MCF 10A (cell line): ENCODE measurements around the gene AMIGO1. TPM values are rescaled to one million over a fixed set of nuclear protein-coding genes. Genes with fewer than 3 reads are reported as not detected.

Experiments used
- BruUV-seq: library from RNA; stranded (reverse); fragments of 400-500 nt; replicated peaks from 2 replicates; lab custom pipeline; 2021; lab: Mats Ljungman, UMichigan
- CTCF ChIA-PET: fragments of 300-600 bp; sonication (Branson Sonifier 250); formaldehyde crosslinking; extraction: SDS; loops from one replicate; lab custom pipeline; 2021; ENCODE audit warnings: antibody characterized with exemption, inconsistent platforms; lab: Yijun Ruan, JAX
- POLR2A ChIA-PET: fragments of 300-600, 350-650 bp; sonication (Branson Sonifier 250); formaldehyde crosslinking; extraction: SDS; loops from one replicate; lab custom pipeline; 2020; ENCODE audit warnings: antibody characterized with exemption, inconsistent platforms; lab: Yijun Ruan, JAX
- DNase-seq: peaks from one replicate; pipeline ENCODE4 v3.0.0-alpha.2; 2018; ENCODE audit not compliant: unreplicated experiment
- H3K27ac Mint-ChIP-seq: one replicate; pipeline ENCODE4 v1.8.0; 2022; ENCODE audit warnings: mild to moderate bottlenecking, low read depth, mixed read lengths; ENCODE audit not compliant: unreplicated experiment
- H3K27me3 Mint-ChIP-seq: one replicate; pipeline ENCODE4 v1.8.0; 2022; ENCODE audit warnings: mixed read lengths; ENCODE audit not compliant: insufficient read depth, unreplicated experiment
- H3K36me3 Mint-ChIP-seq: one replicate; pipeline ENCODE4 v1.8.0; 2022; ENCODE audit warnings: mild to moderate bottlenecking, moderate library complexity, mixed read lengths; ENCODE audit not compliant: insufficient read depth, unreplicated experiment
- H3K4me1 Mint-ChIP-seq: one replicate; pipeline ENCODE4 v1.8.0; 2022; ENCODE audit warnings: mixed read lengths; ENCODE audit not compliant: insufficient read depth, unreplicated experiment
- H3K4me3 Mint-ChIP-seq: one replicate; pipeline ENCODE4 v1.8.0; 2022; ENCODE audit warnings: mild to moderate bottlenecking, moderate library complexity, mixed read lengths; ENCODE audit not compliant: unreplicated experiment
- H3K9me3 Mint-ChIP-seq: one replicate; pipeline ENCODE4 v1.8.0; 2022; ENCODE audit warnings: mixed read lengths; ENCODE audit not compliant: unreplicated experiment
- CTCF ChIP-seq: fragments of 200-600 bp; IDR thresholded peaks from one replicate; pipeline ENCODE4 v1.8.0; 2022; ENCODE audit warnings: antibody characterized with exemption, mild to moderate bottlenecking; ENCODE audit not compliant: unreplicated experiment
- intact Hi-C: fragments of 100-400 bp; cut with micrococcal nuclease; formaldehyde crosslinking; loops from 2 replicates; pipeline ENCODE4 v1.14.1; 2022
- total RNA-seq: library from RNA; stranded (reverse); gene quantifications from 2 replicates; pipeline ENCODE4 v1.2.3, GENCODE V29; 2022

The AMIGO1 gene
- total RNA-seq, 1 experiment from 2014 or later = 0.21 TPM

- DNase-seq = no peak
- peaks cover 31% of the 10 kb centered on the region for H3K27me3 Mint-ChIP-seq
- POLR2A ChIA-PET = interaction anchor here (0.6 to 2.6 kb wide), 3 partner anchors 11 to 249 kb away, joined by 3 to 14 read pairs (median 6); partner anchors contain the start of gene PSMA5
- no peaks in the 10 kb centered on the region for H3K36me3 Mint-ChIP-seq
- no peaks in the 10 kb centered on the region for H3K9me3 Mint-ChIP-seq
- H3K27ac Mint-ChIP-seq = no peak overlapping the region
- peaks cover 10% of the 10 kb centered on the region for H3K4me1 Mint-ChIP-seq
- TF ChIP-seq CTCF = no peak
- intact Hi-C loops = no loop called here
- no peak overlapping the region for H3K4me3 Mint-ChIP-seq
- CTCF ChIA-PET = interaction anchor here (0.5 to 40.0 kb wide), 6 partner anchors 12 to 199 kb away, joined by 3 to 1071 read pairs (median 4); partner anchors contain the start of genes CYB561D1, GPR61 and PSRC1
- no TSS peak for BruUV-seq
These were observed 27.3 kb downstream of the AMIGO1 start for GRCh38 chr1:109482242-109482641.

GRCh38 chr1:109481646-109482045 is 27.9 kb downstream of the AMIGO1 start:
- Mint-ChIP-seq H3K27ac (no peak overlapping the region), H3K9me3 (no peaks in the 10 kb centered on the region), H3K27me3 (peaks cover 31% of the 10 kb centered on the region), H3K4me1 (peaks cover 10% of the 10 kb centered on the region), H3K4me3 (no peak overlapping the region), H3K36me3 (no peaks in the 10 kb centered on the region)
- BruUV-seq = no TSS peak
- intact Hi-C loops = no loop called here
- ChIA-PET POLR2A (interaction anchor here (0.6 to 0.7 kb wide), 2 partner anchors 10 to 13 kb away, joined by 5 to 6 read pairs; no protein-coding TSS in a partner anchor), CTCF (interaction anchor here (0.9 to 40.0 kb wide), 5 partner anchors 9 to 53 kb away, joined by 3 to 1071 read pairs (median 5); partner anchors contain the start of genes CYB561D1 and GPR61)
- no peak for TF ChIP-seq CTCF
- no peak for DNase-seq

- TF ChIP-seq CTCF = no peak
- intact Hi-C loops = no loop called here
- POLR2A ChIA-PET = interaction anchor here (0.7 kb wide), 1 partner anchor 197 kb away, joined by 3 read pairs; the partner anchor contains the start of gene PSRC1
- BruUV-seq = no TSS peak
- peaks cover 46% of the 10 kb centered on the region for H3K27me3 Mint-ChIP-seq
- no peak for DNase-seq
- H3K4me3 Mint-ChIP-seq = no peak overlapping the region
- H3K36me3 Mint-ChIP-seq = no peaks in the 10 kb centered on the region
- CTCF ChIA-PET = interaction anchor here (1.5 to 2.8 kb wide), 2 partner anchors 11 to 52 kb away, joined by 5 to 17 read pairs; no protein-coding TSS in a partner anchor
- no peaks in the 10 kb centered on the region for H3K9me3 Mint-ChIP-seq
- no peak overlapping the region for H3K27ac Mint-ChIP-seq
- peaks cover 8% of the 10 kb centered on the region for H3K4me1 Mint-ChIP-seq
These were observed 29.6 kb downstream of the AMIGO1 start for GRCh38 chr1:109479901-109480300.

GRCh38 chr1:109479311-109479710 is 30.2 kb downstream of the AMIGO1 start:
- TF ChIP-seq CTCF = no peak
- Mint-ChIP-seq H3K4me3 (no peak overlapping the region), H3K36me3 (no peaks in the 10 kb centered on the region), H3K9me3 (no peaks in the 10 kb centered on the region), H3K27ac (no peak overlapping the region), H3K27me3 (peaks cover 52% of the 10 kb centered on the region), H3K4me1 (peaks cover 4% of the 10 kb centered on the region)
- POLR2A ChIA-PET = interaction anchor here (0.7 kb wide), 1 partner anchor 197 kb away, joined by 3 read pairs; the partner anchor contains the start of gene PSRC1
- intact Hi-C loops = no loop called here
- DNase-seq = no peak
- no TSS peak for BruUV-seq
- CTCF ChIA-PET = interaction anchor here (0.6 to 2.8 kb wide), 4 partner anchors 9 to 52 kb away, joined by 3 to 17 read pairs (median 4); no protein-coding TSS in a partner anchor
